C1 segment of cervical spinal cord (tissue), 14 donors: ENCODE measurements around the gene CTNNA3.
"Not testable (repeated sequence)": the region's sequence is repeated elsewhere in the genome, so short reads cannot be mapped to it uniquely, and the experiment has no call there.

ENCODE experiments used
- DNase-seq, 14 donors: peaks; one replicate each; lab custom pipeline; 2025; lab: John Stamatoyannopoulos, UW

CTNNA3 gene

GRCh38 chr10:66398669-66399068 lies 1297.3 kb downstream of the CTNNA3 start:
- DNase-seq, result no peak

- DNase-seq, result no peak
These were observed 1301.5 kb downstream of the CTNNA3 start for GRCh38 chr10:66394342-66395063.

- no peak for DNase-seq
These were observed 1305.1 kb downstream of the CTNNA3 start for GRCh38 chr10:66390926-66391325.

GRCh38 chr10:66381045-66381444 lies 1315.0 kb downstream of the CTNNA3 start:
- no peak for DNase-seq

GRCh38 chr10:66378117-66378876 lies 1317.7 kb downstream of the CTNNA3 start:
- DNase-seq, result no peak

- no peak for DNase-seq
These were observed 1327.8 kb downstream of the CTNNA3 start for GRCh38 chr10:66368146-66368545.

GRCh38 chr10:66366163-66366562 lies 1329.8 kb downstream of the CTNNA3 start:
- no peak for DNase-seq

GRCh38 chr10:66365686-66366085 lies 1330.3 kb downstream of the CTNNA3 start:
- DNase-seq, result no peak

- no peak for DNase-seq
These were observed 1333.5 kb downstream of the CTNNA3 start for GRCh38 chr10:66362522-66362921.

GRCh38 chr10:66353822-66354221 lies 1342.2 kb downstream of the CTNNA3 start:
- not testable (repeated sequence) for DNase-seq

- no peak for DNase-seq
These were observed 1342.6 kb downstream of the CTNNA3 start for GRCh38 chr10:66353422-66353821.

- DNase-seq, result no peak
These were observed 1345.2 kb downstream of the CTNNA3 start for GRCh38 chr10:66350622-66351399.

- no peak for DNase-seq
These were observed 1346.3 kb downstream of the CTNNA3 start for GRCh38 chr10:66349726-66350125.

GRCh38 chr10:66349076-66349475 lies 1346.9 kb downstream of the CTNNA3 start:
- DNase-seq, result no peak

GRCh38 chr10:66337211-66337610 lies 1358.8 kb downstream of the CTNNA3 start:
- no peak for DNase-seq

GRCh38 chr10:66336791-66337190 lies 1359.2 kb downstream of the CTNNA3 start:
- DNase-seq, result no peak

GRCh38 chr10:66335753-66336152 lies 1360.2 kb downstream of the CTNNA3 start:
- not testable (repeated sequence) for DNase-seq

GRCh38 chr10:66329147-66329546 lies 1366.8 kb downstream of the CTNNA3 start:
- no peak for DNase-seq

- DNase-seq, result no peak
These were observed 1369.1 kb downstream of the CTNNA3 start for GRCh38 chr10:66326876-66327275.

- no peak for DNase-seq
These were observed 1373.2 kb downstream of the CTNNA3 start for GRCh38 chr10:66322777-66323176.

- no peak for DNase-seq
These were observed 1374.0 kb downstream of the CTNNA3 start for GRCh38 chr10:66321723-66322665.
